ENCODE measurements around the gene MGA. TPM values are rescaled to one million over a fixed set of nuclear protein-coding genes. Genes with fewer than 3 reads are reported as not detected.

Gene MGA
- polyA plus RNA-seq, 2 of the 4 experiments (the other 2 are of a cell fraction) = 4.5 to 13.8 TPM

GRCh38 chr15:41790756-41791546, 130.7 kb downstream of the MGA start:
- Histone ChIP-seq H3K4me2 (0 out of 3 replicates have a peak overlapping the region, but pooled peaks have one; percentile 22), H3K9me3 (no peaks in the 10 kb centered on the region), H3K4me3 (no peak overlapping the region), H3K4me1 (peaks cover 11% of the 10 kb centered on the region; the same call in 1 of the 3 replicates), H3K27ac (peak overlapping the region in 1 of 2 experiments; percentile 44; a peak in 1 of 6 replicates)
- ATAC-seq = peak; percentile 44 to 50; a peak in 3 of 6 replicates
- 87% methylated on average over 5 of the region's 5 CpGs for WGBS (ENCODE audit: missing lambda C conversion rate)
- ChIA-PET CTCF (interaction anchor here (1.2 kb wide), 1 partner anchor 21 kb away, joined by 3 read pairs; no protein-coding TSS in a partner anchor), POLR2A (no interaction called here)
- TF ChIP-seq JUNB (IDR thresholded peaks at IDR 0.05) (no peak), NPAS2 (CRISPR knock-in tag; IDR thresholded peaks at IDR 0.05; ENCODE audit: borderline replicate concordance) (no peak), ZC3H11A (IDR thresholded peaks at IDR 0.05) (no peak), CBX2 (IDR thresholded peaks at IDR 0.05; ENCODE audit: borderline replicate concordance, low read depth) (no peak), NR3C1 (IDR thresholded peaks at IDR 0.05) (no peak), SMC3 (IDR thresholded peaks at IDR 0.05) (no peak), HOXA7 (CRISPR knock-in tag; IDR thresholded peaks at IDR 0.05) (no peak), RARB (CRISPR knock-in tag; IDR thresholded peaks at IDR 0.05) (no peak), FOSB (CRISPR knock-in tag; IDR thresholded peaks at IDR 0.05) (no peak)
- DNase-seq (ENCODE audit: low read depth in 1 of 2, low spot score in 1 of 2) = peak in 1 of 2 experiments; percentile 14
- no peak for FAIRE-seq

- H3K27ac ChIP-seq = peak overlapping the region in 1 of 2 experiments; percentile 26; a peak in 1 of 6 replicates
- ATAC-seq (no peak), FAIRE-seq (no peak), DNase-seq (ENCODE audit: low read depth in 1 of 2, low spot score in 1 of 2) (no peak)
- 94% methylated on average over 4 of the region's 4 CpGs for WGBS (ENCODE audit: missing lambda C conversion rate)
- H3K4me1 ChIP-seq = peaks cover 11% of the 10 kb centered on the region; the same call in 1 of the 3 replicates
- CTCF ChIA-PET = no interaction called here
- POLR2A ChIA-PET = no interaction called here
- TF ChIP-seq MYC (IDR thresholded peaks at IDR 0.05; ENCODE audit: borderline replicate concordance, low read length) (no peak), JUN (IDR thresholded peaks at IDR 0.05) (no peak), ESRRA (IDR thresholded peaks at IDR 0.05; ENCODE audit: borderline replicate concordance, low read length) (no peak), RAD21 (conservative IDR thresholded peaks at IDR 0.05 in 1 of 2, IDR thresholded peaks at IDR 0.05 in 1 of 2) (no peak), FOSB (CRISPR knock-in tag; IDR thresholded peaks at IDR 0.05) (no peak), RARB (CRISPR knock-in tag; IDR thresholded peaks at IDR 0.05) (no peak), POLR2AphosphoS2 (conservative IDR thresholded peaks at IDR 0.05; ENCODE audit: low read length) (no peak), EHF (CRISPR knock-in tag; IDR thresholded peaks at IDR 0.05) (no peak), ATOH8 (CRISPR knock-in tag; IDR thresholded peaks at IDR 0.05; ENCODE audit: low read depth) (no peak), PBX3 (IDR thresholded peaks at IDR 0.05) (no peak), CBX8 (IDR thresholded peaks at IDR 0.05) (no peak), CHD4 (IDR thresholded peaks at IDR 0.05; ENCODE audit: borderline replicate concordance) (no peak)
- no peak overlapping the region for H3K4me2 ChIP-seq
- H3K9me3 ChIP-seq = no peaks in the 10 kb centered on the region
- H3K4me3 ChIP-seq = no peak overlapping the region
Observed at GRCh38 chr15:41791547-41791937, 131.3 kb downstream of the MGA start.

- DNase-seq (ENCODE audit: low read depth in 1 of 2, low spot score in 1 of 2) = no peak
- FAIRE-seq = no peak
- Histone ChIP-seq H3K9me3 (no peaks in the 10 kb centered on the region), H3K27ac (no peak overlapping the region), H3K4me3 (no peak overlapping the region), H3K4me2 (no peak overlapping the region), H3K4me1 (peaks cover 11% of the 10 kb centered on the region; the same call in 1 of the 3 replicates)
- TF ChIP-seq RARB (CRISPR knock-in tag; IDR thresholded peaks at IDR 0.05) = no peak
- TF ChIP-seq FOXS1 (CRISPR knock-in tag; IDR thresholded peaks at IDR 0.05) = no peak
- TF ChIP-seq HMGXB4 (CRISPR knock-in tag; IDR thresholded peaks at IDR 0.05; ENCODE audit: borderline replicate concordance) = no peak
- TF ChIP-seq MYC (IDR thresholded peaks at IDR 0.05; ENCODE audit: borderline replicate concordance, low read length) = no peak
- no peak for TF ChIP-seq EP300 (IDR thresholded peaks at IDR 0.05)
- no peak for TF ChIP-seq HOXB5 (CRISPR knock-in tag; IDR thresholded peaks at IDR 0.05)
- TF ChIP-seq ZFP36 (IDR thresholded peaks at IDR 0.05; ENCODE audit: borderline replicate concordance, partially characterized antibody) = no peak
- TF ChIP-seq CBX2 (IDR thresholded peaks at IDR 0.05; ENCODE audit: borderline replicate concordance, low read depth) = no peak
- no peak for TF ChIP-seq HES2 (IDR thresholded peaks at IDR 0.05)
- TF ChIP-seq FOSB (CRISPR knock-in tag; IDR thresholded peaks at IDR 0.05) = no peak
- ChIA-PET POLR2A (no interaction called here), CTCF (interaction anchor here (1.4 to 1.5 kb wide), 2 partner anchors 12 to 19 kb away, joined by 4 to 7 read pairs; partner anchors contain the start of gene MAPKBP1)
- no peak for ATAC-seq
- 91% methylated on average over 5 of the region's 5 CpGs for WGBS (ENCODE audit: missing lambda C conversion rate)
Observed at GRCh38 chr15:41792000-41792637, 131.9 kb downstream of the MGA start.
